GM12878 (cell line): ENCODE data around the gene NEK10. TPM values are rescaled to one million over a fixed set of nuclear protein-coding genes. Genes with fewer than 3 reads are reported as not detected.

Experiments
- ATAC-seq: fragments of 200-7000 bp; cut with Tn5 transposase; 3 replicates; pipeline ENCODE4 v1.9.1; 2020; ENCODE audit warnings: mild to moderate bottlenecking, moderate library complexity
- BruUV-seq: library from RNA; stranded (reverse); fragments of 400-500 nt; replicated peaks from 2 replicates; lab custom pipeline; 2021; lab: Mats Ljungman, UMichigan
- CTCF ChIA-PET: fragments of 300-600 bp; sonication (Branson Sonifier 250); formaldehyde crosslinking; extraction: SDS; loops from one replicate; lab custom pipeline; 2021; ENCODE audit warnings: inconsistent platforms; lab: Yijun Ruan, JAX
- POLR2A ChIA-PET: fragments of 350-600 bp; formaldehyde crosslinking; extraction: SDS; loops from one replicate; lab custom pipeline; 2021; ENCODE audit warnings: inconsistent platforms; lab: Charles Lee
- RAD21 ChIA-PET: fragments of 300-600 bp; sonication (Branson Sonifier 250); formaldehyde crosslinking; loops from one replicate; lab custom pipeline; 2023; ENCODE audit warnings: antibody characterized with exemption; ENCODE audit not compliant: unreplicated experiment; lab: Charles Lee
- SMC1A ChIA-PET: fragments of 300-600 bp; sonication (Branson Sonifier 250); formaldehyde crosslinking; loops from one replicate; lab custom pipeline; 2023; ENCODE audit not compliant: unreplicated experiment, uncharacterized antibody; lab: Charles Lee
- DNase-seq: peaks from one replicate; pipeline ENCODE4 v3.0.0-alpha.2; 2011; ENCODE audit warnings: low read depth, low spot score
- FAIRE-seq: peaks from 3 replicates; lab custom pipeline; 2011; peaks lifted over from hg19 to GRCh38; lab: Jason Lieb, UNC
- H2AFZ ChIP-seq: 2 replicates; pipeline ENCODE4 v1.6.0; 2011; ENCODE audit warnings: low read depth, low read length, control low read depth; ENCODE audit not compliant: control insufficient read depth
- H3K27ac ChIP-seq: 2 replicates; pipeline ENCODE4 v1.5.1; 2011; ENCODE audit warnings: control low read depth; ENCODE audit not compliant: control insufficient read depth, insufficient read depth
- H3K27me3 ChIP-seq, 2 experiments: replicated peaks in 1 of 2; 2 replicates each; pipeline versions ENCODE4 v1.6.0 to v1.6.1; 2011; ENCODE audit warnings: low read length in 1 of 2; ENCODE audit not compliant: control insufficient read depth in 2 of 2, insufficient read depth in 2 of 2
- H3K36me3 ChIP-seq, 2 experiments: 2 replicates each; pipeline ENCODE4 v1.5.1; 2011; ENCODE audit warnings: low read length in 1 of 2; ENCODE audit not compliant: control insufficient read depth in 2 of 2, insufficient read depth in 2 of 2
- H3K4me1 ChIP-seq: 2 replicates; pipeline ENCODE4 v1.6.1; 2011; ENCODE audit warnings: mild to moderate bottlenecking, low read length, moderate library complexity, mixed read lengths; ENCODE audit not compliant: control insufficient read depth, insufficient read depth
- H3K4me2 ChIP-seq: 2 replicates; pipeline ENCODE4 v1.6.0; 2011; ENCODE audit warnings: control low read depth; ENCODE audit not compliant: control insufficient read depth, insufficient read depth
- H3K4me3 ChIP-seq: fragments of 200-600 bp; sonication (generic); 2 replicates; pipeline ENCODE4 v1.5.1; 2016
- H3K79me2 ChIP-seq: 2 replicates; pipeline ENCODE4 v1.6.0; 2011; ENCODE audit warnings: low read length; ENCODE audit not compliant: control insufficient read depth, insufficient read depth
- H3K9ac ChIP-seq: 2 replicates; pipeline ENCODE4 v1.8.0; 2011; ENCODE audit warnings: low read length, control low read depth, mixed read lengths; ENCODE audit not compliant: control insufficient read depth, insufficient read depth
- H3K9me3 ChIP-seq: replicated peaks from 3 replicates; pipeline ENCODE4 v1.5.1; 2011; ENCODE audit warnings: mild to moderate bottlenecking, low read length; ENCODE audit not compliant: control insufficient read depth, insufficient read depth
- H4K20me1 ChIP-seq: 2 replicates; pipeline ENCODE4 v1.6.0; 2011; ENCODE audit not compliant: control insufficient read depth, insufficient read depth
- ATF7 ChIP-seq: fragments of 450-650 bp; IDR thresholded peaks from 2 replicates; pipeline ENCODE4 v1.6.1; 2016; ENCODE audit warnings: low read depth, mild to moderate bottlenecking
- IKZF1 ChIP-seq: fragments of 450-650 bp; conservative IDR thresholded peaks from 2 replicates; pipeline ENCODE4 v1.6.1; 2017; ENCODE audit warnings: antibody characterized with exemption, mild to moderate bottlenecking
- KAT2A ChIP-seq: conservative IDR thresholded peaks from 2 replicates; pipeline ENCODE4 v1.6.1; 2011; ENCODE audit warnings: low read depth, low read length; ENCODE audit not compliant: control insufficient read depth
- NR2C1 ChIP-seq: fragments of 450-650 bp; IDR thresholded peaks from 2 replicates; pipeline ENCODE4 v1.6.1; 2017; ENCODE audit warnings: antibody characterized with exemption, mild to moderate bottlenecking, moderate library complexity
- POLR2A ChIP-seq: IDR thresholded peaks from 2 replicates; pipeline ENCODE4 v1.6.1; 2011; ENCODE audit warnings: low read depth, mild to moderate bottlenecking, low read length
- WGBS: methylation state at CpG from one replicate; pipeline ENCODE4 v1.1.6; 2016; ENCODE audit warnings: low lambda C conversion rate; ENCODE audit not compliant: insufficient replicate concordance, insufficient coverage; ENCODE audit errors: missing lambda C conversion rate; 5-methylcytosine and 5-hydroxymethylcytosine counted together
- in situ Hi-C: fragments of 300-500 bp; cut with MboI; formaldehyde crosslinking; loops from 9 replicates; pipeline ENCODE4 v1.14.3; 2018; ENCODE audit warnings: mixed read lengths
- intact Hi-C: fragments of 100-400 bp; cut with micrococcal nuclease; formaldehyde crosslinking; loops from one replicate; pipeline ENCODE4 v1.14.2; 2022; ENCODE audit not compliant: unreplicated experiment
- polyA plus RNA-seq, 11 experiments: library from polyadenylated mRNA; depleted of rRNA in 4 of 11; unstranded in 6 of 11; stranded (reverse) in 5 of 11; fragments of >200 nt; fragmentation: Nextera tagmentation in 4 of 11; fragmentation: Illumina TruSeq in 1 of 11; extraction: Ambion mirVana in 4 of 11; extraction: Trizol in 1 of 11; gene quantifications; 1 replicate in 1 of 11; 2 replicates in 10 of 11; pipeline versions ENCODE4 v1.2.1 to v1.2.3, GENCODE V29; 2011 to 2016; ENCODE audit warnings: inconsistent platforms in 2 of 11, missing spikeins in 2 of 11, low read depth in 1 of 11
- total RNA-seq, 4 experiments: library from RNA; depleted of rRNA in 3 of 4; stranded (reverse); fragments of >200 nt in 3 of 4; fragmentation: Illumina TruSeq in 1 of 4; extraction: Trizol in 1 of 4; gene quantifications; 2 replicates each; pipeline versions ENCODE4 v1.2.1 to v1.2.3, GENCODE V29; 2013 to 2021
- TF ChIP-seq, protein P1 (sequence below): fragments of 450-650 bp; IDR thresholded peaks from 2 replicates; pipeline ENCODE4 v1.6.1; 2016; ENCODE audit warnings: mild to moderate bottlenecking
- TF ChIP-seq, protein P2 (sequence below): fragments of 450-650 bp; IDR thresholded peaks from 2 replicates; pipeline ENCODE4 v1.6.1; 2017; ENCODE audit warnings: borderline replicate concordance

NEK10 gene
- total and polyA plus RNA-seq, 10 of the 15 experiments (the other 5 are each of a cell fraction or from before 2014, with no cell fraction given): 0.06 to 0.40 (median 0.16) TPM; not detected in 2

DNA sequence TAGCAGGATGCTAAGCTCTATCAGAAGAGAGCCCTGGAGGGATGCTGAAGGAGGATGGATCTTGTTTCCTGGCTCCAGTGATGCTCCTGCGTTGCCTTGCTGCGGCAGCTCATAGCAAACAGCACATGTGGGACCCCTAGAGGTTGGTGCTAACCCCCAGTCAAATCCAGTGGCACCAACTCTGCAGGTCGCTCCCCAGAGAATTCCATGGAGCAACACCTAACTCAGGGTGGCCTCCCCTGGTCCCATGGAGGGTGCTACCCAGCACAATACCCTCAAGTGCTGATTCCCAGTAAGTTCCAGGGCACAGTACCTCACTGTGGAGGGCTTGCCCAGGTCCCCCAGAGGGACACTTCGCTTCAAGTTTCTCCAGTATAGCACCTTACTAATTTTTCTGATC is 231.2 kb downstream of the NEK10 start:
- H3K9me3 ChIP-seq: no peaks in the 10 kb centered on the region
- no peak for DNase-seq

More for the DNA sequence above, 231.2 kb downstream of the NEK10 start:
- intact Hi-C loops (no loop called here), in situ Hi-C loops (loop anchor here (25.0 kb wide), 2 partner anchors 524 to 1199 kb away; partner anchors contain the start of genes AZI2 and ZCWPW2)
- Histone ChIP-seq H3K4me2 (no peak overlapping the region), H3K27ac (no peak overlapping the region), H3K27me3 (no peaks in the 10 kb centered on the region), H3K4me3 (no peak overlapping the region), H3K9ac (no peak overlapping the region), H3K36me3 (no peaks in the 10 kb centered on the region), H3K79me2 (no peaks in the 10 kb centered on the region), H2AFZ (no peak overlapping the region), H3K4me1 (no peaks in the 10 kb centered on the region), H4K20me1 (no peaks in the 10 kb centered on the region)
- ChIA-PET CTCF (interaction anchor here (1.1 to 2.6 kb wide), 2 partner anchors 9 to 115 kb away, joined by 3 to 15 read pairs; no protein-coding TSS in a partner anchor), SMC1A (no interaction called here), RAD21 (interaction anchor here (1.7 kb wide), 1 partner anchor 116 kb away, joined by 4 read pairs; no protein-coding TSS in a partner anchor), POLR2A (interaction anchor here (0.5 kb wide), 1 partner anchor 543 kb away, joined by 3 read pairs; no protein-coding TSS in a partner anchor)
- ATAC-seq: no peak
- BruUV-seq: no TSS peak
- no peak for FAIRE-seq
- WGBS: 41% methylated on average over 4 of the region's 4 CpGs
- TF ChIP-seq ATF7: no peak
- TF ChIP-seq, protein P1, sequence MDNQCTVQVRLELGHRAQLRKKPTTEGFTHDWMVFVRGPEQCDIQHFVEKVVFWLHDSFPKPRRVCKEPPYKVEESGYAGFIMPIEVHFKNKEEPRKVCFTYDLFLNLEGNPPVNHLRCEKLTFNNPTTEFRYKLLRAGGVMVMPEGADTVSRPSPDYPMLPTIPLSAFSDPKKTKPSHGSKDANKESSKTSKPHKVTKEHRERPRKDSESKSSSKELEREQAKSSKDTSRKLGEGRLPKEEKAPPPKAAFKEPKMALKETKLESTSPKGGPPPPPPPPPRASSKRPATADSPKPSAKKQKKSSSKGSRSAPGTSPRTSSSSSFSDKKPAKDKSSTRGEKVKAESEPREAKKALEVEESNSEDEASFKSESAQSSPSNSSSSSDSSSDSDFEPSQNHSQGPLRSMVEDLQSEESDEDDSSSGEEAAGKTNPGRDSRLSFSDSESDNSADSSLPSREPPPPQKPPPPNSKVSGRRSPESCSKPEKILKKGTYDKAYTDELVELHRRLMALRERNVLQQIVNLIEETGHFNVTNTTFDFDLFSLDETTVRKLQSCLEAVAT: no peak
- TF ChIP-seq IKZF1: no peak
- TF ChIP-seq, protein P2, sequence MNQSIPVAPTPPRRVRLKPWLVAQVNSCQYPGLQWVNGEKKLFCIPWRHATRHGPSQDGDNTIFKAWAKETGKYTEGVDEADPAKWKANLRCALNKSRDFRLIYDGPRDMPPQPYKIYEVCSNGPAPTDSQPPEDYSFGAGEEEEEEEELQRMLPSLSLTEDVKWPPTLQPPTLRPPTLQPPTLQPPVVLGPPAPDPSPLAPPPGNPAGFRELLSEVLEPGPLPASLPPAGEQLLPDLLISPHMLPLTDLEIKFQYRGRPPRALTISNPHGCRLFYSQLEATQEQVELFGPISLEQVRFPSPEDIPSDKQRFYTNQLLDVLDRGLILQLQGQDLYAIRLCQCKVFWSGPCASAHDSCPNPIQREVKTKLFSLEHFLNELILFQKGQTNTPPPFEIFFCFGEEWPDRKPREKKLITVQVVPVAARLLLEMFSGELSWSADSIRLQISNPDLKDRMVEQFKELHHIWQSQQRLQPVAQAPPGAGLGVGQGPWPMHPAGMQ: no peak
- no peak for TF ChIP-seq KAT2A
- TF ChIP-seq POLR2A: no peak
- TF ChIP-seq NR2C1: no peak
